Mesenchymal stem cell (in vitro differentiated cells and primary cell): ENCODE measurements around the gene ELL2.

Experiments used
- DNase-seq: peaks from one replicate; pipeline ENCODE4 v3.0.0-alpha.2; 2013
- H2AFZ ChIP-seq: one replicate; pipeline ENCODE4 v1.6.1; 2013; ENCODE audit warnings: low read depth, mild to moderate bottlenecking, control low read depth, inconsistent platforms, low read length, moderate library complexity
- H2AK5ac ChIP-seq: 2 replicates; pipeline ENCODE4 v1.6.1; 2013; ENCODE audit warnings: low read length, moderate library complexity, mild to moderate bottlenecking, inconsistent platforms; ENCODE audit not compliant: severe bottlenecking
- H2BK120ac ChIP-seq: one replicate; pipeline ENCODE4 v1.6.1; 2013; ENCODE audit warnings: low read depth, mild to moderate bottlenecking, inconsistent platforms, low read length, moderate library complexity
- H2BK12ac ChIP-seq, 2 experiments: one replicate each; pipeline ENCODE4 v1.6.1; 2013; ENCODE audit warnings: inconsistent platforms in 2 of 2, low read length in 2 of 2, mild to moderate bottlenecking in 2 of 2, moderate library complexity in 2 of 2, control low read depth in 1 of 2
- H2BK15ac ChIP-seq: one replicate; pipeline ENCODE4 v1.6.1; 2013; ENCODE audit warnings: mild to moderate bottlenecking, low read depth, inconsistent platforms; ENCODE audit not compliant: poor library complexity, severe bottlenecking
- H2BK5ac ChIP-seq: 2 replicates; pipeline ENCODE4 v1.6.1; 2013; ENCODE audit warnings: low read depth, mild to moderate bottlenecking, low read length, control low read depth, inconsistent platforms; ENCODE audit not compliant: poor library complexity, severe bottlenecking
- H3K14ac ChIP-seq, 2 experiments: one replicate each; pipeline ENCODE4 v1.6.1; 2013; ENCODE audit warnings: inconsistent platforms in 2 of 2, low read length in 2 of 2, control low read depth in 1 of 2, mild to moderate bottlenecking in 1 of 2, moderate library complexity in 1 of 2
- H3K18ac ChIP-seq, 2 experiments: one replicate each; pipeline ENCODE4 v1.6.1; 2013; ENCODE audit warnings: inconsistent platforms in 2 of 2, low read length in 2 of 2, control low read depth in 1 of 2, low read depth in 1 of 2, mild to moderate bottlenecking in 1 of 2
- H3K23ac ChIP-seq, 2 experiments: one replicate each; pipeline ENCODE4 v1.6.1; 2013; ENCODE audit warnings: inconsistent platforms in 2 of 2, low read length in 2 of 2, mild to moderate bottlenecking in 2 of 2, moderate library complexity in 2 of 2, control low read depth in 1 of 2
- H3K27ac ChIP-seq: 2 replicates; pipeline ENCODE4 v1.5.1; 2013; ENCODE audit warnings: mild to moderate bottlenecking, moderate library complexity, low read length, control low read depth, inconsistent platforms; ENCODE audit not compliant: poor library complexity, severe bottlenecking
- H3K27me3 ChIP-seq, 2 experiments: 2 replicates each; pipeline versions ENCODE4 v1.6.1 to v1.7.0; 2013; ENCODE audit warnings: low read length in 2 of 2, mild to moderate bottlenecking in 2 of 2, moderate library complexity in 2 of 2, control low read depth in 1 of 2, inconsistent platforms in 1 of 2; ENCODE audit not compliant: control insufficient read depth in 1 of 2, insufficient read depth in 1 of 2
- H3K36me3 ChIP-seq, 2 experiments: 2 replicates each; pipeline versions ENCODE4 v1.6.1 to v1.7.0; 2013; ENCODE audit warnings: low read length in 2 of 2, control low read depth in 1 of 2, inconsistent platforms in 1 of 2, low read depth in 1 of 2, mild to moderate bottlenecking in 1 of 2; ENCODE audit not compliant: insufficient read depth in 2 of 2, control insufficient read depth in 1 of 2
- H3K4ac ChIP-seq, 2 experiments: one replicate each; pipeline ENCODE4 v1.6.1; 2013; ENCODE audit warnings: inconsistent platforms in 2 of 2, low read length in 2 of 2, mild to moderate bottlenecking in 2 of 2, moderate library complexity in 2 of 2, control low read depth in 1 of 2, low read depth in 1 of 2
- H3K4me1 ChIP-seq: 2 replicates; pipeline ENCODE4 v1.6.1; 2013; ENCODE audit warnings: low read depth, low read length, control low read depth; ENCODE audit not compliant: control insufficient read depth, insufficient read depth
- H3K4me2 ChIP-seq: 2 replicates; pipeline ENCODE4 v1.6.1; 2013; ENCODE audit warnings: low read length, mild to moderate bottlenecking, inconsistent platforms; ENCODE audit not compliant: poor library complexity, severe bottlenecking
- H3K4me3 ChIP-seq, 2 experiments: 2 replicates each; pipeline versions ENCODE4 v1.5.1 to v1.7.0; 2013; ENCODE audit warnings: low read length in 2 of 2, mild to moderate bottlenecking in 2 of 2, control low read depth in 1 of 2, low read depth in 1 of 2; ENCODE audit not compliant: insufficient read depth in 1 of 2
- H3K79me1 ChIP-seq: replicated peaks from 2 replicates; pipeline ENCODE4 v1.6.1; 2013; ENCODE audit warnings: mild to moderate bottlenecking, control low read depth, low read length, inconsistent platforms; ENCODE audit not compliant: poor library complexity, severe bottlenecking
- H3K9ac ChIP-seq: 2 replicates; pipeline ENCODE4 v1.7.0; 2013; ENCODE audit warnings: mild to moderate bottlenecking, low read length, moderate library complexity
- H3K9me3 ChIP-seq: 2 replicates; pipeline ENCODE4 v1.7.0; 2013; ENCODE audit warnings: mild to moderate bottlenecking, low read length; ENCODE audit not compliant: control insufficient read depth
- H4K8ac ChIP-seq: one replicate; pipeline ENCODE4 v1.6.1; 2013; ENCODE audit warnings: inconsistent platforms, mild to moderate bottlenecking, low read length, moderate library complexity
- H4K91ac ChIP-seq: one replicate; pipeline ENCODE4 v1.6.1; 2013; ENCODE audit warnings: mild to moderate bottlenecking, low read length, inconsistent platforms
- WGBS: methylation state at CpG from one replicate; pipeline ENCODE4 v1.1.7; 2013; ENCODE audit warnings: mixed read lengths; 5-methylcytosine and 5-hydroxymethylcytosine counted together

ELL2 gene

DNA sequence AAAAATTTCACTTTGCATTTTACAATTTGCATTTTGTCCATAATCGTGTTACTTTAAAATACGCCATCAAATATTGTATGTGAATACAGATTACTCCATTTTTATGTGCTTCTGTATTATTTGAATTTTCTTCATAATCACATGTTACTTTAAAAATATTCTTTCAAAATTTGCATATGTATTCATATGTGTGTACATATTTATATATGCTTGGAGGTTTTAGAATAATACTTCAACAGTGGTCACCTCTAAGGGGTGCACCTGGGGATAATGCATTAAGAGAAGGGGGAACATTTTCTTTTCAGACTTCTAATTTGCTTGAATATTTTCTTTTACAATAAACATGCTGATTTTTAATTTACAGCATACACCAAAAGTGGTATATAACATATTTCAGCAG lies 21.9 kb upstream of the ELL2 start:
- Histone ChIP-seq H3K4ac (no peak overlapping the region), H3K9me3 (no peaks in the 10 kb centered on the region), H3K4me3 (no peak overlapping the region), H2AFZ (no peak overlapping the region), H4K91ac (no peak overlapping the region), H3K4me1 (no peaks in the 10 kb centered on the region), H3K79me1 (peaks cover 3% of the 10 kb centered on the region), H4K8ac (no peak overlapping the region), H3K9ac (no peak overlapping the region), H3K4me2 (no peak overlapping the region), H2BK5ac (no peak overlapping the region), H3K14ac (no peak overlapping the region), H2AK5ac (no peak overlapping the region), H2BK120ac (no peak overlapping the region), H3K36me3 (no peaks in the 10 kb centered on the region), H3K18ac (no peak overlapping the region), H3K27ac (no peak overlapping the region), H3K23ac (no peak overlapping the region), H2BK15ac (no peak overlapping the region), H3K27me3 (no peaks in the 10 kb centered on the region), H2BK12ac (no peak overlapping the region)
- WGBS = no CpG with 5 or more reads among the region's 2 CpGs
- no peak for DNase-seq

DNA sequence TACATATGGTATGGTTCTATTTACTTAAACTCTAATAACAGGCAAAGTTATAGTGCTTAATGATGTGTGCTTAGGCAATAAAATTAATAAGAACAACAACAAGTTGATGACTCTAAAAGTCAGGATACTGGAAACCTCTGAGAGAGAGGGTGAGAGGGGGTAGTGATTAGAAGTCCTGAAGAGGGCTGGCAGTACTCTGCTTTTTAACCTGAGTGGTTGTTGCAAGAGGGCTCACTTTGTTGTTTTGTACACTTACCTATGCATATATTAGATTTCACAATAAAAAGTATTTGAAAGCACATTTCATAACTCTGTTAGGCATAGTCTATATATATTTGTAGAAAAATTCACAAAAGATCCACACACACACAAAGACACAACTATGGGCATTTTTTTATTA lies 21.4 kb upstream of the ELL2 start:
- H2BK15ac ChIP-seq = no peak overlapping the region
- no peaks in the 10 kb centered on the region for H3K27me3 ChIP-seq
- H3K9ac ChIP-seq = no peak overlapping the region
- DNase-seq = no peak
- no peaks in the 10 kb centered on the region for H3K9me3 ChIP-seq
- no peaks in the 10 kb centered on the region for H3K36me3 ChIP-seq
- no peak overlapping the region for H3K14ac ChIP-seq
- no peak overlapping the region for H3K4me2 ChIP-seq
- H2BK12ac ChIP-seq = no peak overlapping the region
- H3K4me3 ChIP-seq = no peak overlapping the region
- H2BK120ac ChIP-seq = no peak overlapping the region
- no peak overlapping the region for H2AFZ ChIP-seq
- no peak overlapping the region for H2BK5ac ChIP-seq
- H3K27ac ChIP-seq = no peak overlapping the region
- H4K91ac ChIP-seq = no peak overlapping the region
- H2AK5ac ChIP-seq = no peak overlapping the region
- H3K4ac ChIP-seq = no peak overlapping the region
- no peak overlapping the region for H4K8ac ChIP-seq
- H3K18ac ChIP-seq = no peak overlapping the region
- H3K4me1 ChIP-seq = no peaks in the 10 kb centered on the region
- H3K23ac ChIP-seq = no peak overlapping the region
- H3K79me1 ChIP-seq = peaks cover 3% of the 10 kb centered on the region

DNA sequence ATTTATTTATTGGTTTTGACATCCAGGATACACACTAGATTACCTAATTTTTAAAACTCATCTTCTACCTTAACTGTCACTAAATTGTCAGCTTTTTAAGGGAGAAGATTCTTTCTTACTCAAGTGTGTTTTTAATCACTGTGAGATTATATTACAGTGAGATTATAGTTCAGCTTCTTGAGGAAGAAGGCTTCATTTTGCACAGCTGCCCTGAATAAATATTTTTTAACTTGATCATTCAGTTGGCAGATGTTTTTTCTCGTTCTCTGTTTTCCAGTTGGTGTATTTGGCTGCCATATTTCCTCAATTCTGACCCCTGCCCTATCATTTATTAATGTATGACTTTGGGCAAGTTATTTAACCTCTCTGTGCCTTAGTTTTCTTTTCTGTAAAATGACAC lies 15.0 kb upstream of the ELL2 start:
- Histone ChIP-seq H4K8ac (no peak overlapping the region), H2BK15ac (no peak overlapping the region), H3K27me3 (no peaks in the 10 kb centered on the region), H3K18ac (no peak overlapping the region), H3K79me1 (peaks cover 1% of the 10 kb centered on the region), H3K27ac (no peak overlapping the region), H2AK5ac (no peak overlapping the region), H3K9ac (no peak overlapping the region), H2BK12ac (no peak overlapping the region), H4K91ac (no peak overlapping the region), H3K36me3 (no peaks in the 10 kb centered on the region), H3K4ac (no peak overlapping the region), H2AFZ (no peak overlapping the region), H3K4me1 (peaks cover 3% of the 10 kb centered on the region), H3K4me2 (no peak overlapping the region), H3K23ac (no peak overlapping the region), H3K4me3 (no peak overlapping the region), H2BK5ac (no peak overlapping the region), H3K9me3 (no peaks in the 10 kb centered on the region), H2BK120ac (no peak overlapping the region), H3K14ac (no peak overlapping the region)
- WGBS = 100% methylated on average over 1 of the region's 1 CpG
- DNase-seq = no peak

DNA sequence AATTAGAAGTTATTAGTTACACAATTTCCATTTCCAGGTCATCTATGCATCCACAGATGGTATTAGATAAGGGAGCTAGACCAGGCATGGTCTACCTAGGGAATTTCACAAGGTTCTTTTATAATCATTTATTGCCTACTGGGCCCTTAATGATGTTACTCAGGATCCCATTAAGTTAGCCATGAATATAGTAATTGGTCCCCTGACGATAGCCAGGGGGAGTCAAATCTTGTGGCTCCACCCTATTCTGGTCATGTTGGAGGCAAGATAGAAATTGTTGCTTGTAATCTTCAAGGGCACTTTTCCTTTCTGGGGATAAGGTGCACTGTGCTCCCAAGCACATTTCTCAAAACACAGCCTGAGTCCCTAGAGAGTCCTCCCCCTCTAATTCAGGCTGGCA lies 14.1 kb upstream of the ELL2 start:
- no peak overlapping the region for H3K18ac ChIP-seq
- H2BK12ac ChIP-seq = no peak overlapping the region

More for the DNA sequence above, 14.1 kb upstream of the ELL2 start:
- WGBS = 100% methylated on average over 1 of the region's 1 CpG
- no peak overlapping the region for H2AK5ac ChIP-seq
- H3K36me3 ChIP-seq = no peaks in the 10 kb centered on the region
- H4K91ac ChIP-seq = no peak overlapping the region
- H3K27me3 ChIP-seq = no peaks in the 10 kb centered on the region
- no peak overlapping the region for H3K27ac ChIP-seq
- H3K4ac ChIP-seq = no peak overlapping the region
- H3K4me1 ChIP-seq = peaks cover 3% of the 10 kb centered on the region
- no peak overlapping the region for H2BK5ac ChIP-seq
- H2BK120ac ChIP-seq = no peak overlapping the region
- no peak for DNase-seq
- no peak overlapping the region for H3K23ac ChIP-seq
- H3K4me2 ChIP-seq = no peak overlapping the region
- H3K14ac ChIP-seq = no peak overlapping the region
- H3K9ac ChIP-seq = no peak overlapping the region
- H3K4me3 ChIP-seq = no peak overlapping the region
- no peak overlapping the region for H2AFZ ChIP-seq
- peaks cover 1% of the 10 kb centered on the region for H3K79me1 ChIP-seq
- H3K9me3 ChIP-seq = no peaks in the 10 kb centered on the region
- no peak overlapping the region for H2BK15ac ChIP-seq
- H4K8ac ChIP-seq = no peak overlapping the region
